Fibroblast of skin of left quadriceps (primary cell): Measurements from ENCODE around the gene FHOD1.

ENCODE experiments used
- DNase-seq, 2 experiments: peaks; one replicate each; pipeline ENCODE4 v3.0.0-alpha.2; 2013; ENCODE audit warnings: low read depth in 2 of 2

FHOD1 gene

DNA sequence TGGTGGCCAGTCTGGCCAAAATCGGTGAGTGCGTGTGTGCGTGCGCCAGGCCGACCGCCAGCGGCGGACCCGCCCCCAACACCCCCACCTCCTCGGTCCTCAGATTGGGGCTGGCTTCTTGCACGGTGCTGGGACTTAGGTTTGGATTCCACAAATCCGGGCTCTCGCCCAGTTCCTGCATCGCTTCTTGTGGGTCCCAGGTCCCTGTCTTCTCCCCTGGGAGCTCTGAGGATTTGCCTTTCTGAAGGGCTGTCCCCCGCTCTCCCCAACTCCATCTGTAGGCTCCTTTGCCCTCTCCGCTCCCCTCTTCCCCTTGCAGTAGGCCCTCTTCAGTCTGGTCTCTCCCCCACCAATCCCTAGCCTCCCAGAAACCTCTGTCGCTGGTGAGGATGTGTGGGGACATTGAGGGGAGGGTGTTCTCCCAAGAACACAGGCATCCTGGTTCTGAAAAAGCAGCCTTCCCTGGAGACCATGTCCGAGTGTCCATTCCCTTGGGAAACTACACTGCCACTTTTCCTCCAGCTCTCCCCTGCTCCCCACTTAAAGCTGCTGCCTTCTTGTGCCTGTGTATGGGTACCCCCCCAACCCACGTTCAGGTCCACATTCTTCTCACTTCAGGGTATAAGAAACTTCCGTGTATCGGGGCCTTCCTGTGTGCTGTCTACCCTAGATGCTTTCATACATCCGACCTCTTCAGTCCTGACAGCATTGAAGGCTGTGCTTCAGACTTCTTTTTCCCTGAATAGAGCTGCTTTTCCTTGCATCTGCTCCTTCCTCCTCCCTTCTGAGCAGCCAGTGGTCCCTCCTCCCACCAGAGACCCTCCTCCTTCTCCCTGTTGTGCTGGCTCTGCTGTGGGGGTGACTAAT is 2.1 kb upstream of the FHOD1 start:
- DNase-seq, result no peak

- no peak for DNase-seq
Measured at GRCh38 chr16:67248401-67249177, 1.3 kb upstream of the FHOD1 start, which contains the start of gene SLC9A5. Gene SLC9A5 (plus strand): TSS chr16:67248979. CDS start chr16:67249015, 36 bp downstream.

GRCh38 chr16:67248073-67248400 is 756 bp upstream of the FHOD1 start:
- no peak for DNase-seq

DNA sequence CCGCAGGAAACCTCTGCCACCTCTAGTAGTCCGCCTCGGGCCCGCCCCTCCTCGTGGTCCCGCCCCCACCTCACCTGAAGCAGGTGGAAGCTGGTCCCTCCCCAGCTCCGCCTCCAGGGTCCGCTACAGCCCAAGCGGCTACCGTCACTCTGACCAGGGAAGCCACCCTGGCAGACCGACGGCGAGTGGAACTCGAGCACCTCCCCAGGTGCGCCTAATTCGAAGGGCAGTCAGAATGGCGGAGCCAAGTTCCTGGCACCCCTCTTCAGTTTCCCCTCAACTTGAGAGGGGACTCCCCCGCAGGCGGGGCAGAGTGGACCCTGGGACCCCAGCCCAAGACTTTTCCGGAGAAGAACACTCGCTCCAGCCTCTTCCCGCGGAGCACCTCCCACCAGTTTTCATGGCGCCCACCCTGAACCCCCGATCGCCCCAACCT is 507 bp downstream of the FHOD1 start:
- no peak for DNase-seq

DNA sequence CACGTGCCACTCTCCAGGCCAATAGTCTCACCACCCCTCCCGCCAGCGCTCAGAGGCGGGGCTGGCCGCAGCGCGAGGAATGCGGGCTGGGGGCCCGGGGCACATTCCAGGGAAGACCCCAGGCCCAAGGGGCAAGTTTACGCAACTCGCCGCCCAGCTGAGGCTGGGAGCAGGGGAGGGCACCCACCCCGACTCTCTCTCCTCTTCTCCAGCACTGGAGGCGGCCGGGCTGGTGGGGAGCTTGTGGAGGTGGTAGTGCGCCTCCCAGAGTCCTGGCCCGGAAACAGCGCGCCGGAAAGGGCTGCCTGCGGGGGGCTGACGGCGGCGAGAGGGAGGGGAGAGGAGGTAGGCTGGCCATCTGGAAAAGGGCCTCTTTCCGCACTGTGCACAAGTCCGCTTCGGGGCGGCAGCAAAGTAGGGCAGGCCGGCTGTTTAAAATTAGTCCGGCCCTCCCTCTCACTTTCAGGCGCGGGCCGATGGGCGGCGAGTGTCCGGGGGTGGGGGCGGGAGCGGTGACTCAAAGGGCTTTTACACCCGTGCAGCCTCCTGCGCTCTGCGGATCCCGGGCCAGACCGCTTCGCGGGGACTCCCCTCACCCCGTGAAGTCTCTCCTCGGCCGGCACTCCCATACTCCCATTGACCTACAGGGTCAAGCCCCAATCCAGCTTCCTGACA is 1.1 kb downstream of the FHOD1 start:
- DNase-seq, result peak in 1 of 2 experiments; percentile 65

DNA sequence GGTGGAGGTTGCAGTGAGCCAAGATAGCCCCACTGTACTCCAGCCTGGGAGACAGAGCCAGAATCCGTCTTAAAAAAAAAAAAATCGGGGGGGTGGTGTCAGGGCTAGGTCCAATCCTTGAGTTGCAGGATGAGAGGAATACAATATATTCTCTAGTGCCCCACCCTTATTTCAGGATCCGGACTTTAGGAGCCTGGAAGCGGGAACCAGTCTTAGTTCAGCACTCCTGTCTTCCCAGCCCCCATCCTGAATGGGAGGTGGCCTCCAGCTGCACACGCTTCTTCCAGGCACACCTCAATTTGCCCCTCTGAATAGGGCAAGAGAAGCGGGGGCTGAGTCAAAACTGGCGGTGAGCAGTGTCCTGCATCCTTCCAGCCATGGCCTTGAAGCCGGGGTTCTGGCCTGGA is 1.6 kb downstream of the FHOD1 start:
- no peak for DNase-seq

- no peak for DNase-seq
Measured at GRCh38 chr16:67245186-67245585, 2.1 kb downstream of the FHOD1 start.

GRCh38 chr16:67244387-67245185 is 2.7 kb downstream of the FHOD1 start:
- peak; percentile 78 for DNase-seq

DNA sequence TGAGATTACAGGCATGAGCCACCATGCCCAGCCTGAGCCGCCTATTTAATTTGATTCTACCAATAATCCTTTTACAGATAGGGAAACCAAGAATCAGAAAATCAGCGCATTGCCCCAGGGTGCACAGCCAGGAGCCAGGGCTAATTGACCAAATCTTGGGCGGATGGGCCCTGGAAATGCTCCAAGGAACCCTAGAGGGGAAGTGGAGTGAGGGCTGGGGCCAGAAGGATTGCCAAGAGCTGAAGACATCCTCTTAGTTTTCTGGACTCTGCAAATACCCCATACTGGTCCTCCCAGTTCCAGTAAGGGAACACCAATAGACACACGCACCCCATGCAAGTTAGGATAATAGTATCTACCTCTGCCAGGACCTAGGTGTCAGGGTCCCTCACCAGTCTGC is 3.8 kb downstream of the FHOD1 start:
- no peak for DNase-seq

GRCh38 chr16:67242138-67242730 is 5.0 kb downstream of the FHOD1 start:
- no peak for DNase-seq

GRCh38 chr16:67241008-67241900 is 6.0 kb downstream of the FHOD1 start:
- DNase-seq, result peak; percentile 51 to 52

GRCh38 chr16:67240506-67240905 is 6.8 kb downstream of the FHOD1 start:
- DNase-seq, result no peak

- no peak for DNase-seq
Measured at GRCh38 chr16:67238806-67239470, 8.3 kb downstream of the FHOD1 start.

GRCh38 chr16:67238278-67238575 is 9.1 kb downstream of the FHOD1 start:
- no peak for DNase-seq

DNA sequence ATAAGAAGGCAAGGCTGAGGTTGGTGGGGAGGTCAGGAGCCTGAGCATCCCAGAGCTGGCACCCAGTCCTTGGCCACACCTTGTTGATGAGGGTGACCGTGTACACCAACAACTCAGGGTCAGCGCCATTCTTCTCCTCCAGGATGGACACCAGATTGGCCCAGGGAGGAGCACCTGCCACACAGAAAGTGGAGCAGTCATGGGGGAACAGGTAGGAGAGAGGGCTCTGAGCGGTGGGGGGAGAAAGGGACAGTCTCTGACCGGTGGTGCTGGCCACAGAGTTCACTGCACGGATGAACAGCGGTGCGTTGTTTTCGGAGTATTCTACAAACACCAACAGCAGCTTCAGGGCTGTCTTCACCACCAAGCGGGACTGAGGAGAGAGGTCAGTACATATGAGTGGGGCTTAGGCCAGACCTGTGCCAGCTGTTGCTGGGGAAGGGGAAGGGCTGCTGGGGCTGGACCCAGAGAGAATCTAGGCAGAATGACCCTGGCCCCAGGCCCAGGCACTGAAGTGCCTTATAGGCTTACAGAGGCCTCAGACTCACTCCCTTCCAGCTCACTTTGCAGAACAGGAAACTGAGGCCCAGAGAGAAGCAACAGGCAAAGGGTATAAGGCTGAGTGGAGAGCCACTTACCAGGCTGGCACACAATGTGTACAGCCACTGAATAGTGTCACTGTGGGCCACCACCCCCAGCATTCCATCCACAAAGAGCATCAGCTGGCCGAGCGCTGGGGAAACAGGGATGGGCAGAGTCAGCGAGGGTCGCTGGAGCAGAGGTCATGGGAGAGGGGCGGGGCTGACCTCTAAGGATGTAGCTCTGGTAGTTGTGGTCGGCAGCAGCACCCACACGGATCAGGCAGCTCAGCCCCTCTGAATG is 9.6 kb downstream of the FHOD1 start:
- no peak for DNase-seq

- no peak for DNase-seq
Measured at GRCh38 chr16:67236563-67237395, 10.5 kb downstream of the FHOD1 start.

DNA sequence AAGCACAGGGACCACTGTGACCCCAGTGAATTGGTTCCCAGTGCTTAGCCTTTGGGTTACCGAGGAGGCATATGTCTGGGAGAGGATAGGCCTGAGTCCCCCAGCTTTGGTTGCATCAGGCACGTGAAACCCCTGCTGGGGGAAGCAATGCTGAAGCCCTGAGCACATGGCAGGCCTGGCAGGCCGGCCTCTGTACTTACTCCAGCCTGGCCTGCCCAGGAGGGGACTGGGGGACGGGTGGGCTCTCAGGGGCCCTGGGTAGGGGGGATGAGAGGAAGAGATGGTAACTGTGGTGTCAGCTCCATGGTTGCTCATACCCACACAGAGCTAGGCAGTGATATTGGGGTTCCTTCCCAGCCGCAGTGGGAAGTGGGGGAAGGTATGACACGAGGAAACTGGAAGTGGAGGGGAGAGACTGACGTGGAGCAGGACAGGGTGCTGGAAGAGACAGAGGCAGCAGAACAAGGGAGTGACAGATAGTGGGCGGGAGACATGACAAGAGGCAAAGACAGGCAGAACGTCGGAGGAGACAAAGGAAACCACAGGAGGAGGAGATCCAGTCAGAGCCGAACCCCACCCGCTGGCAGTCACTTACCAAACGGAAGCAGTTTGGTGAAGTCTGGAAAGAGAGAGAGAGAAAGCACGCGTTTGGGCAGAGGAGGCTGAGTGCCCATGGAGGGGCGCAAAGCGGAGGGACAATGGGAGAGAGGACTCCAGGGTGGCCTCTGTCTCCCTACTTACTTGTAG is 11.3 kb downstream of the FHOD1 start:
- DNase-seq, result no peak
